Erythroblast (primary cell): ENCODE results near the gene SLC12A5.

ENCODE experiments used
- GATA1 ChIP-seq: IDR thresholded peaks from 2 replicates; pipeline ENCODE4 v1.6.1; 2011; ENCODE audit warnings: low read depth, mild to moderate bottlenecking, control low read depth, low read length, moderate library complexity
- POLR2A ChIP-seq: IDR thresholded peaks from 2 replicates; pipeline ENCODE4 v1.6.1; 2011; ENCODE audit warnings: mild to moderate bottlenecking, low read length

DNA sequence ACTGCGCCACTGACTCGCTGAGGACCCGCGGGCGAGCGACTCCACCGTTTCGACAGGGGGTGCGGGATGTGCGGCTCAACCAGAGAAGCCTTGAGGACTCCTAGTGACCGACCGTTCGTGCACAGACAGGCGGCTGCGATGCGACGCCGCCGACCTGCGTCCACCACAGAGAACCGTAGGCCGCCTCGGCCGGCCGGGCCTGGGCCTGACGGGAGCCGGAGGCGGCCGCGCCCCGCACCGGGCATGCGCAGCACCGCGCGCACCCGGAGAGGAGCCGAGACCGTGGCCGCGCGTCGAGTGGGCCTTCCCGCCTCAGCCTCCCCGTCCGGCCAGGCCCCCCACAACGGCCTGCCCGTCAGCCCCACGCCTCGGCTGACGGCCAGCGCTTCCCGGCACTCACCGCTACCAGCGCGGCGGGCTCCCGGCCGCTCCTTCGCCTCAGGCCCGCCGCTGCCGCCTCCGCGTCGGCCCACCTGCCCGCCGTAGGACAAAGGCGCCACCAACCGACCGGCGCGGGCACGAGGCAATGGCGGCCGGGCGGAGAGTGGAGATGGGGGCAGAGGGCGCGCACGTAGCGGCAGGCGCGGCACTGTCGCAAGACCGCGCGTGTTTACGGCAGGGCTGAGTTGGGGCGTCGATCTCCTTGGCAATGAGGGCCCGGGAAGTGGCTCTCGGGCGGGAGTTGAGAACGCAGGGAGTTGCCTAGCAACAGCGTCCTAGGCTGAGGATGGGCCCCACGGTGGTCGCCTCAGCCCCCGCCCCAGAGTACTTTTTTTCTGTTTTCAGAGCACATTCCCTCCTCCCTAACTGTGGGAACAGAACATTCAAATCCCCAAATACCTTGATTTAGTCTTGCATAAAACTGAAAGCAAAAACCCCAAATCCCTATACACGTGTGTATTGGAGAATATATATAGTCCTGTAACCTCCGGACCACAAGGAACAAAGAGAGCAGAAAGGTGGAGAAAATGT is 60.7 kb downstream of the SLC12A5 start, which contains the start of gene NCOA5:
- TF ChIP-seq POLR2A (peak; percentile 89), GATA1 (no peak)
